GM19438 (cell line): Measurements from ENCODE around the gene OR4M2.
"Not testable (repeated sequence)": the region's sequence is repeated elsewhere in the genome, so short reads cannot be mapped to it uniquely, and the experiment has no call there.

Source experiments
- ATAC-seq: cut with Tn5 transposase; IDR thresholded peaks from one replicate; pipeline ENCODE4 v1.9.1; 2021; ENCODE audit warnings: low read depth; ENCODE audit not compliant: unreplicated experiment

Gene OR4M2, protein sequence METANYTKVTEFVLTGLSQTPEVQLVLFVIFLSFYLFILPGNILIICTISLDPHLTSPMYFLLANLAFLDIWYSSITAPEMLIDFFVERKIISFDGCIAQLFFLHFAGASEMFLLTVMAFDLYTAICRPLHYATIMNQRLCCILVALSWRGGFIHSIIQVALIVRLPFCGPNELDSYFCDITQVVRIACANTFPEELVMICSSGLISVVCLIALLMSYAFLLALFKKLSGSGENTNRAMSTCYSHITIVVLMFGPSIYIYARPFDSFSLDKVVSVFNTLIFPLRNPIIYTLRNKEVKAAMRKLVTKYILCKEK

DNA sequence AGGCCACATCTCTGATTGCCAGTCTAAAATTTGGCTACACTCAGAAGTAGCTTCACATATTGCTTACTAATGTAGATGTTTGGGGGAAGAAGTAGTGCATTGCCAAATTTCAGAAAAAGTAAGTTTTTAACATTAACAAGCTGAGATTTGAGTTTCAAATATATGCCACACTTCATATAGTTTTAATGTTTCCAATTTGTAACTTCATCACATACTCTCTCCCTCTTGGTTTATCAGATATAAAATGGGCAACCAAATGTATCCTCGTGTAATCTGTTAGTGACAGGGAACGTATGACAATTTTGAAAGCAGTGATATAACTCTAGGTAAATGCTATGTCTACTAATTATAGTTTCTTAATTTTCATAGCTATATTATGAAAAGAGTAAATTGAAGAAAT is at the start of gene OR4M2:
Gene OR4M2 (plus strand): TSS at position 301 of the 400 bp plus-strand sequence. CDS start 98 bp downstream, at position 399.
- ATAC-seq, result not testable (repeated sequence)

- not testable (repeated sequence) for ATAC-seq
Observed at GRCh38 chr15:22069267-22069666, 11.1 kb upstream of the OR4M2 start.

- ATAC-seq, result not testable (repeated sequence)
Observed at GRCh38 chr15:22081386-22081785, 1.1 kb downstream of the OR4M2 start.

DNA sequence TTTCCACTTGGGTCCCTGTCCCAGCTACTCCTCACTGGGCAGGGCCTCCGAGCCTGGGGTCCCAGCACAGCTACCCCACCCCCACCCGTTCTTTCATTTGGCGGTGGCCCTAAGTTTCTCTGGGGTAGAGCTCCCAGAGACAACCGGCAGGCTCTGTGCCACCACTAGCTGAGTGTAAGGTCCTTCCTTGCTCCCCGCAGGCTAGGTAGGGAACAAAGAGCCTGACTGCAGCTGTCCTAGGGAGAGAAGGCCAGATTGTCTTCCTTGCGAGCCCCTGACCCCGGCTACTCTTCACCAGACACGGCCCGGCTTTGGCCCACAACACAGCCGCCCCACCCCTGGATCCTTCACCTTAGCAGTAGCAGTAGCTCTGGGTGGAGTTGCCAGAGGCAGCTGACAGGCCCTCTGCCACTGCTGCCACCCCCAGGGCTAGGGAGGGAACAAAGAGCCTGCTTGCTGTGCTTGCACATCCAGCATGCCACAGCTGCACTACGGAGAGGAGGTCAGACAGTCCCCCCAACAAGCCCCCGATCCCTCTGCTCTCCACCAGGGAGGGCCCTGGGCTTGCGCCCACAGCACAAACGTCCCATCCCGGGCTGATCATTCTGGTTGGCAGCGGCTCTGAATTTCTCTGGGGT is 18.4 kb downstream of the OR4M2 start:
- peak; percentile 48 for ATAC-seq

DNA sequence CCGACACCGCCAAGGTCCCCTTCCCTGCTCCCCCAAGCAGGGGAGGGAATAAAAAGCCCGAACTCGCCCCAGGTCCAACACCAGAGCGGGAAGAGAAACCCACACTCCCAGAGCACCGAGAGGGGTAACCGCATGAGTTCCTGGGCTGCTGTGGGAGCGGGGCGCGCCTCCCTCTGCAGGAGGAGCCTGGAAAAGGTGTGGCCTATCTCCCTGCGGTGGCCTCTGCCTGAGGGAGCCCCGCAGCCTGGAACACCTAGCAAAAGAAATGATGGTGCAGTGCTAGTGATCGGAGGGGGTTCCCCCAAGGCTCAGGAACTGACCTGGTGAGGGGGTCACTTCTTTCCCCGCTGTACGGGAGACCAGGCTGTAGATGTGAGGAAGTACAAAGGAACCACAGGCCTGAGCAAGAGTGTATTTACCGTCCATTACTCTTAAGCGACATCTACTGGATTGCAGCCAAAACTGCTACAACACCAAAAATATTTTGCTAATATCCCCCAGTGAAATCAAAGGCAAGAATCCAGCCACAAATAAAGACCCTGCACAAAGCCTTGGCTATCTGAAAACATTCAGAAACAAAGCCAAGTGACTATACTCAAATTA is 19.1 kb downstream of the OR4M2 start:
- peak; percentile 68 for ATAC-seq

GRCh38 chr15:22122033-22122432 is 41.7 kb downstream of the OR4M2 start:
- ATAC-seq, result not testable (repeated sequence)
